ENCODE results near the gene GZMA.

DNA sequence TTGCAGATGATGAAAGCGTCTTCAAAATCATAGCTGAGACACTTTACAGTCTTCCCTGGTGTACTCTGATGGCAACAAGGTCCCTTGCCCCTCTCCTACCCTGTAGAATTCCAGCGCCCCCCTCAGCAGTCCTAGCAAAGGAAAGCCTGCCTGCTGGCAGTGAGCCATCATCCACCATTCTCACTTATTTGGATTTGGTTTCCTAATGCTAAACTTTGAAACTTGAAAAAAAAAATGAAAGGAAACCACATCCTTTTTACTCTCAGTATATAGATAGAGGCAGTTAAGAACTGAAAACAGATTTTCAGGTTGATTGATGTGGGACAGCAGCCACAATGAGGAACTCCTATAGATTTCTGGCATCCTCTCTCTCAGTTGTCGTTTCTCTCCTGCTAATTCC, at the start of gene GZMA:
- TF ChIP-seq GATA3 (IDR thresholded peaks at IDR 0.05; ENCODE audit: low read depth, low read length), result no peak
- TF ChIP-seq GATA2 (IDR thresholded peaks at IDR 0.05; ENCODE audit: low read depth, low read length), result no peak
